ENCODE results near the gene PIK3C2A.
A peak's percentile ranks its signal among the peaks of the same experiment; 100 is the strongest.

PIK3C2A gene

DNA sequence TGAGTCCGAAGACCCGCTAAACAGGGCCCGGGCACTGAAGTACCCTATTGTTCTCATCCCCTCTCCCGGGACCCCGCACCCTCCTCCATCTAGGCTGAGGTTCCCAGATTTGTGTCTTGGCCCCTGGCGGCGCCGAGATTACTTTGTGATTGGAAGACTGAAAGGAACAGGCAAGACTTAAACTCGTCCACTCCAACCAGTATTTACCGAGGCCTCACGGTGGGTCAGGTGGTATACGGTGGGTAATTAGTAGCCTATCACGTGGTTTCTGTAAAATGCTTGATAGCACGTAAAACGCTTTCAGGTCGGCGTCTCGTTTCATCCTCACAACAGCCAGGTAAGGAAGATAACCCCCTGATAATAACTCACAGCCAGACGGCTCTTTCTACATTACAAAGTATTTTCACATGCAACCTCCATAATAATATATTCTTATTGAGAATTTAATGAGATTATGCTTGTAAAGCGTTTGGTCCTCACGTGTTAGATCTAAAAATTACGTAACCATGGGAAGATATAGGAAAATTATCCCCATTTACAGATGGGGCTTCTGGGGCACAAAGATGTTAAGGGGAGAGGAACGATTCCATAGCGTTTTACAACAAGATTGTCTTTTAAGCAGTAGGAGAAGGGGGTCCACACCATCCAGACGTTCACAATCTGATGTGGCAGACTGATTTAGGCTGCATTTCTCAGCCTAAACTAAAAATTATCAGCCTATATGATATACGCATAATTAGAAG lies 642 bp upstream of the PIK3C2A start:
- H3K9ac ChIP-seq (ENCODE audit: low read length) = peak overlapping the region; percentile 76
- no peaks in the 10 kb centered on the region for H3K9me3 ChIP-seq (ENCODE audit: control insufficient read depth, low read length)
- H3K4me3 ChIP-seq (ENCODE audit: low read length) = peak overlapping the region; percentile 81
- no peaks in the 10 kb centered on the region for H3K36me3 ChIP-seq (ENCODE audit: control insufficient read depth, insufficient read depth, low read length)
- H3K4me1 ChIP-seq (ENCODE audit: control insufficient read depth, insufficient read depth, low read length) = peaks cover 12% of the 10 kb centered on the region
- no peaks in the 10 kb centered on the region for H3K27me3 ChIP-seq (ENCODE audit: control insufficient read depth, insufficient read depth, low read length)

DNA sequence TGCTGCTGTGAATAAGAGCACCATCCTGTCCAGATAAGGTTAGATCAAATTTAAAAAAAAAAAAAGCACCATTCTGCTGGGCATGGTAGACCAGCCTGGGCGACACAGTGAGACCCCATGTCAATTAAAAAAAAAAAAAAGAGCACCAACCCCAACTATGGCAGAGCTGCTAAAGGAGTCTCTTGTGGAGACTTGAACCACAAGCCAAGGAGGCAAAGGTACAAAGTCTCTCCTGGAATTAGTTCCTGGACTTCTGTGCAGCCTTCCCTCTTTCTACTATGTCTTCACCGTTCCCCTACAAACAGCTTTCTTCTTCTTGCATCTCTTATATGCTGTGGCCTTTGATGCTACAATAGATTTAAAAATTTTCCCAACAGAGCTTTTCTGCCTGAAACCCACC lies 1.3 kb downstream of the PIK3C2A start:
- H3K9ac ChIP-seq (ENCODE audit: low read length) = peak overlapping the region; percentile 76
- no peaks in the 10 kb centered on the region for H3K27me3 ChIP-seq (ENCODE audit: control insufficient read depth, insufficient read depth, low read length)
- H3K36me3 ChIP-seq (ENCODE audit: control insufficient read depth, insufficient read depth, low read length) = no peaks in the 10 kb centered on the region
- peak overlapping the region; percentile 81 for H3K4me3 ChIP-seq (ENCODE audit: low read length)
- peaks cover 12% of the 10 kb centered on the region for H3K4me1 ChIP-seq (ENCODE audit: control insufficient read depth, insufficient read depth, low read length)
- no peaks in the 10 kb centered on the region for H3K9me3 ChIP-seq (ENCODE audit: control insufficient read depth, low read length)

DNA sequence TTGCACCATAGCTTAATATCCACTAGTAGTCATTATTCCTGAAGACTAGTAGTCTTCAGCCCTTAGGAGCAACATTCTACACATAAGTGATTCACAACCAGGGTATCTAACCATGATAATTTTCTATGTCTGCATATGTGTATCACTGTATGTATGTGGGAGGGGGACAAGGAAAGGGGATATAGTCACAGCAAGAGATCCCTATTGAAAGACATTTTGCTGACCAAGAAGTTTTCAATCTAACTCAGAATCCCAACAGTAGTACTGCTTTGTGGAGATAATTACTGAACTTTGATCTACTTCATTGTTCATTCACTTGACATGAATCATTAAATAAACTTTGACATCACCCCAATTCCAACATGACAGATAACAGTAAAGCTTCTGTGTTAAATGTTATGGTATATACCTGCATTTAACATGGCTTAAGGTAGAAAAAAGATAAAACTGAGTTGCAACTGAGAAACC lies 10.3 kb downstream of the PIK3C2A start:
- H3K4me1 ChIP-seq (ENCODE audit: control insufficient read depth, insufficient read depth, low read length) = peaks cover 9% of the 10 kb centered on the region
- H3K9me3 ChIP-seq (ENCODE audit: control insufficient read depth, low read length) = no peaks in the 10 kb centered on the region
- H3K9ac ChIP-seq (ENCODE audit: low read length) = no peak overlapping the region
- no peaks in the 10 kb centered on the region for H3K36me3 ChIP-seq (ENCODE audit: control insufficient read depth, insufficient read depth, low read length)
- H3K27me3 ChIP-seq (ENCODE audit: control insufficient read depth, insufficient read depth, low read length) = no peaks in the 10 kb centered on the region
- H3K4me3 ChIP-seq (ENCODE audit: low read length) = no peak overlapping the region

DNA sequence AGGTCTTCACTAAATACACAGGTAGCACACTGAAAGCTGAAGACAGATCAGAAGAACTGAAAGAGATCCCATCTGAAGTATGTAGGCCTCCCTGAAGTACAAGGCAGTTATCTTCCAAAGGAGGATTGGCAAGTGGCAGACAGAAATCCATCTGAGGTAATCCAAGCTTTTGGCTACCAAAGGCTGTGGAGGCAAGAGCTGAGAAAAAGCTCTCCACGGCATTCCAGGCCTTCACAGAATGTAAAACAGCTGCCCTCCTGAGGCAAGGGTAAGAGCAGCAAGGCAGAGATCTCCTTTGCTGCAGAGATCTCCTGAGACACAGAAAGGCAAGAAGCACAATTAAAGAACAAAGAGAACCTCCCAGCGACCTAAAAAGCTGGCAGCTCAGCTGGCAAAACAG lies 19.1 kb downstream of the PIK3C2A start:
- Histone ChIP-seq H3K9me3 (ENCODE audit: control insufficient read depth, low read length) (no peaks in the 10 kb centered on the region), H3K27me3 (ENCODE audit: control insufficient read depth, insufficient read depth, low read length) (no peaks in the 10 kb centered on the region), H3K36me3 (ENCODE audit: control insufficient read depth, insufficient read depth, low read length) (no peaks in the 10 kb centered on the region), H3K4me3 (ENCODE audit: low read length) (no peak overlapping the region), H3K4me1 (ENCODE audit: control insufficient read depth, insufficient read depth, low read length) (no peaks in the 10 kb centered on the region), H3K9ac (ENCODE audit: low read length) (no peak overlapping the region)

DNA sequence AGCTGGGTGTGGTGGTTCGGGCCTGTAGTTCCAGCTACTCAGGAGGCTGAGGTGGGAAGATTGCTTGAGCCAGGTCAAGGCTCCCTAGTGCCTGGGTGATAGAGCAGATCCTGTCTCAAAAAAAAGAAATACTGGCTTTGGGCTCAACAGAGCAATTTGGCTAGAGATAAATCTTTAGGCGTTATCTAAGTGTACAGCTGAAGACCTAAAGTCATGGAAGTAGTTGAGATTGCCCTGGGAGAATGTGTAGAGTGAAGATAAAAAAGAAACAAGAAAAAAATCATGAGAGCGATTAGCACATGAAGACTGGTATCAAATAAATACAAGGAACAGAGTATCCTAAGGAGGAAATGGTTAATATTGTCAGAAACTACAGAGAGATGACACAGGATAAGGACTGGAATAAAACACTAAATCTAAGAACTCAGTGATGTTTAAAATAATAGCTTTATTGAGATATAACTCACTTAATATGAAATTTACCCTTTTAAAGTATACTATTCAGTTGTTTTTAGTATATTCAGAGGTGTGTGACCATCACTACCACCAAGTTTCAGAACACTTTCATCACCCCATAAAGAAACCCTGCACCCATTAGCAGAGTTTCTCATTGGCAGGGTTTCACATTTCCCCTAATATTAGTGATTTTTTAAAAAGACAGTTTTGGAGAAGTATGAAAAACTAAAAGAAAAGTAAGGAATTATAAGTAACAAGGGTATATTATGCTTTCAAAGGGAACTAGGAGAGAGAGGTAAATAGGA lies 20.7 kb downstream of the PIK3C2A start:
- Histone ChIP-seq H3K4me3 (ENCODE audit: low read length) (no peak overlapping the region), H3K9me3 (ENCODE audit: control insufficient read depth, low read length) (no peaks in the 10 kb centered on the region), H3K4me1 (ENCODE audit: control insufficient read depth, insufficient read depth, low read length) (no peaks in the 10 kb centered on the region), H3K9ac (ENCODE audit: low read length) (no peak overlapping the region), H3K27me3 (ENCODE audit: control insufficient read depth, insufficient read depth, low read length) (no peaks in the 10 kb centered on the region), H3K36me3 (ENCODE audit: control insufficient read depth, insufficient read depth, low read length) (no peaks in the 10 kb centered on the region)

DNA sequence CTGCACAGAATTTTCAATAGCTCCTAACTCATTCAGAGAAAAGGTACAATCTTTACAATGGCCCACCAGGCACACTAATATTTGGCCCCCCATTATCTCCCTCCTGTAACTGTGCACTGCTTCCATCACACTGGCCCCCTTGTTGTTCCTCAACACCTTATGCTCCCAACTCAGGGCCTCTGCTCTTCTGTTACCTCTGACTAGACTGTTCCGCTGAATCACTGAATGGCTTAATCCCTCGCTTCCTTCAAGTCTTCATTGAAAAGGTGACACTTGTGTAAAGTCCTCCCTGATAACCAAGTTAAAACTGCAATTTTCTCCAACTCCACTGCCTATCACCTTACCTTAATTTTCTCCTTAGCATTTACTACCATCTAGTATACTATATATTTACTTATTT lies 21.8 kb downstream of the PIK3C2A start:
- no peaks in the 10 kb centered on the region for H3K9me3 ChIP-seq (ENCODE audit: control insufficient read depth, low read length)
- H3K4me1 ChIP-seq (ENCODE audit: control insufficient read depth, insufficient read depth, low read length) = no peaks in the 10 kb centered on the region
- H3K36me3 ChIP-seq (ENCODE audit: control insufficient read depth, insufficient read depth, low read length) = no peaks in the 10 kb centered on the region
- H3K27me3 ChIP-seq (ENCODE audit: control insufficient read depth, insufficient read depth, low read length) = no peaks in the 10 kb centered on the region
- no peak overlapping the region for H3K9ac ChIP-seq (ENCODE audit: low read length)
- no peak overlapping the region for H3K4me3 ChIP-seq (ENCODE audit: low read length)

DNA sequence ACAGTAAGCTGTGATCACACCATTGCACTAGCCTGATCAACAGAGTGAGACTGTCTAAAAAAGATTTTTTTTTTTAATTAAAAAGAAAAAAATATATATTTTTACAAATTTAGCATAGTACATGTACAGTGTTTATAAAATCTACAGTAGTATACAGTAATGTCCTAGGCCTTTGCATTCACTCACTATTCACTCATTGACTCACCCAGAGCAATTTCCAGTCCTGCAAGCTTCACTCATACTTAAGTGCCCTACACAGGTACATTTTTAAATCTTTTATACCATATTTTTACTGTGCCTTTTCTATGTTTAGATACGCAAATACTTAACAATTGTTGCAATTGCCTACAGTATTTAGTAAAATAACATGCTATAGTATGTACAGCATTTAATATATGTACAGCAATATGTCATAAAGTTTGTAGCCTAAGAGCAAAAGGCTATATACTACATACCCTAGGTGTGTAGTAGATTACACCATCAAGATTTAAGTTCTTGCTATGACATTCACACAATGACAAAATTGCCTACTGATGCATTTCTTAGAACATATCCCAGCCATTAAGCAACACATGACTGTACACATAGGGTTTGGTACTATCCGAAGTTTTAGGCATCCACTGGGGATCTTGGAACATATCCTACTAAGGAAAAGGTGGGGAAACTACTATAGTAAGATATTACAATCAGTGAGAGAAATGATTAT lies 22.8 kb downstream of the PIK3C2A start:
- H3K4me3 ChIP-seq (ENCODE audit: low read length) = no peak overlapping the region

DNA sequence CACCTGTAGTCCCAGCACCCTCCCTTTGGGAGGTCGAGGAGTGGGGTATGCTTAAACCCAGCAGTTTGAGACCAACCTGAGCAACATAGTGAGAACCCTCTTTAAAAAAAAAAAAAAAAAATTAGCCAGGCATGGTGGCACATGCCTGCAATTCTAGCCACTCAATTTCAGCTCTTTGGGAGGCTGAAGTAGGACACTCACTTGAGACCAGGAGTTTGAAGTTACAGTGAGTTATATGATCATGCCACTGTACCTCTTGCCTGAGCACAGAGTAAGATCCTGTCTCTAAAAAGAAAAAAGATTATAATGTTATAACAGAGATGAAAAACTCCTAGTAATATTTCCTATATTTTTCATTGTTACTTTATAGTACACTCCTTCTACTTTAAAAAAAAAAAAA lies 23.9 kb downstream of the PIK3C2A start:
- no peak overlapping the region for H3K9ac ChIP-seq (ENCODE audit: low read length)
- no peaks in the 10 kb centered on the region for H3K36me3 ChIP-seq (ENCODE audit: control insufficient read depth, insufficient read depth, low read length)
- H3K9me3 ChIP-seq (ENCODE audit: control insufficient read depth, low read length) = no peaks in the 10 kb centered on the region
- H3K4me1 ChIP-seq (ENCODE audit: control insufficient read depth, insufficient read depth, low read length) = no peaks in the 10 kb centered on the region
- no peak overlapping the region for H3K4me3 ChIP-seq (ENCODE audit: low read length)
- H3K27me3 ChIP-seq (ENCODE audit: control insufficient read depth, insufficient read depth, low read length) = no peaks in the 10 kb centered on the region

More for the DNA sequence above, 22.8 kb downstream of the PIK3C2A start:
- no peaks in the 10 kb centered on the region for H3K4me1 ChIP-seq (ENCODE audit: control insufficient read depth, insufficient read depth, low read length)
- no peaks in the 10 kb centered on the region for H3K9me3 ChIP-seq (ENCODE audit: control insufficient read depth, low read length)
- H3K36me3 ChIP-seq (ENCODE audit: control insufficient read depth, insufficient read depth, low read length) = no peaks in the 10 kb centered on the region
- no peaks in the 10 kb centered on the region for H3K27me3 ChIP-seq (ENCODE audit: control insufficient read depth, insufficient read depth, low read length)
- H3K9ac ChIP-seq (ENCODE audit: low read length) = no peak overlapping the region

DNA sequence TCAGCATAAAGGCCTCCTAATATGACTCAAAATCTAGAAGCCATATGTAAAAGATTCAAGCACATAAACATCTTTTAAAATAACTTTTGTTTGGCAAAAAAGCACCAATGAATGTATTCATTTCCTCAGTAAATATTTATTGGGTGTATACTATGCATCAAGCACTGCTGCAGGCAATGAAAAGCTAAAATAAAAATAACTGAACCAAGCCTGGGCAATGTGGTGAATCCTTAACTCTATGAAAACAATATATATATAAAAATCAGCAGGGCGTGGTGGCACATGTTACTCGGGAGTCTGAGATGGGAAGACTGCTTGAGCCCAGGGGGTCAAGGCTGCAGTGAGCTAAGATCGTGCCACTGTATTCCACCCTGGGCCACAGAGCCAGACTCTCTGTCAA lies 27.8 kb downstream of the PIK3C2A start:
- H3K36me3 ChIP-seq (ENCODE audit: control insufficient read depth, insufficient read depth, low read length) = no peaks in the 10 kb centered on the region
- H3K4me3 ChIP-seq (ENCODE audit: low read length) = no peak overlapping the region
- H3K9me3 ChIP-seq (ENCODE audit: control insufficient read depth, low read length) = no peaks in the 10 kb centered on the region
- no peaks in the 10 kb centered on the region for H3K27me3 ChIP-seq (ENCODE audit: control insufficient read depth, insufficient read depth, low read length)
- no peaks in the 10 kb centered on the region for H3K4me1 ChIP-seq (ENCODE audit: control insufficient read depth, insufficient read depth, low read length)
- no peak overlapping the region for H3K9ac ChIP-seq (ENCODE audit: low read length)

DNA sequence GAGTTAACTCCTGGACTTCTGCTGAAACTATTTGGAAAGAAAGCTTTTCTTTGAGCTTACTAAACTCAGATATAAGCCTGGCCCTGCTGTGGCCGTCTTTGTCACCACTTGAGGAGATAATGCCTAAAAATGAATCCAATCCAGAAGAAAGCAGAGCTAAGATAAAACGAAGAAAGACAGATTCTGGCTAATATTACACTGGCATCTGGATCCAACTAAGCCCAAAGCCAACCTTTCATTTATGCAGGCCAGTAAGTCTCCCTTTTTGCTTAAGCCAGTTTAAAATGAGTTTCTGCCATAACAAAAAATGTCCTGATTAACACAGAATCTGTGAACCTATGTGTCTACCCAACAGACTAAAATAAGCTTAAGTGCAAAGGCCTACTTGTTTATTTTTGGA lies 34.5 kb downstream of the PIK3C2A start:
- Histone ChIP-seq H3K36me3 (ENCODE audit: control insufficient read depth, insufficient read depth, low read length) (no peaks in the 10 kb centered on the region), H3K4me3 (ENCODE audit: low read length) (no peak overlapping the region), H3K4me1 (ENCODE audit: control insufficient read depth, insufficient read depth, low read length) (peaks cover 4% of the 10 kb centered on the region), H3K27me3 (ENCODE audit: control insufficient read depth, insufficient read depth, low read length) (no peaks in the 10 kb centered on the region), H3K9me3 (ENCODE audit: control insufficient read depth, low read length) (no peaks in the 10 kb centered on the region), H3K9ac (ENCODE audit: low read length) (no peak overlapping the region)

DNA sequence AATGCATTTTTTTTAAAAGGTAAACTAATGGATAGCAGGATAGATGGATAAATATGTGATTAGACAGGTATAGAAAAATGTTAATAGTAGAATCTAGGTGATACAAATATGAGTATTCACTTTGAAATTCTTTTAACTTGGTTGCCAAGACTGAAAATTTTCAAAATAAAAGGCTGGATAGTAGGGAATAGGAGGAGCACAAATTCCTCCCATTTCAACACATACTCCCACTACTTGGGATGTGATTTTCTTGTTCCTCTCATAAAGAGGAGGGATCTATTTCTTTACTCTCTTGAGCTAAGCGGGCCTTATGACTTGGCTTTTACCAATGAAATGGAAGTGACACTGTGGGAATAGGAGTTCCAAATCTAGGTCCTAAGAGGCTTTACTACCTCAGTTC lies 35.9 kb downstream of the PIK3C2A start:
- no peaks in the 10 kb centered on the region for H3K27me3 ChIP-seq (ENCODE audit: control insufficient read depth, insufficient read depth, low read length)
- H3K4me1 ChIP-seq (ENCODE audit: control insufficient read depth, insufficient read depth, low read length) = peaks cover 4% of the 10 kb centered on the region
- H3K9me3 ChIP-seq (ENCODE audit: control insufficient read depth, low read length) = no peaks in the 10 kb centered on the region

DNA sequence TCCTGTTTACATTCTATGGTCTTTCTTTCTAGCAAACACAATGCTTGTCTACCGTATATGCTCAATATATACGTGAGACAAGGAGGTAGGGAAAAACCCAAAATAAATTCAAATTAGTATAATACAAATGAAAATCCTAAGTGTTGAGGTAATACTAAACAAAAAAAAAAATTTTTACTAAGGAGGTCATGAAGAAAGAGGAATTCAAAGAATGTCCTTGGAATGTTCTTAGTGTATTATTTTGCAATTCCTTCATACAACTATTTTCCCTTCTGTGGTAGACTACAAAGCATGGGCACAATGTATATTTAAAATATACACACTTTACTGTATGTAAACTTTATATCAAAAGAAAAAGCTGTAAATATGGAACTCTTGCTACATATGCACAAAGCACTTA lies 36.4 kb downstream of the PIK3C2A start:
- no peaks in the 10 kb centered on the region for H3K36me3 ChIP-seq (ENCODE audit: control insufficient read depth, insufficient read depth, low read length)
- no peak overlapping the region for H3K9ac ChIP-seq (ENCODE audit: low read length)

More for the DNA sequence above, 35.9 kb downstream of the PIK3C2A start:
- Histone ChIP-seq H3K9ac (ENCODE audit: low read length) (no peak overlapping the region), H3K36me3 (ENCODE audit: control insufficient read depth, insufficient read depth, low read length) (no peaks in the 10 kb centered on the region), H3K4me3 (ENCODE audit: low read length) (no peak overlapping the region)

More for the DNA sequence above, 36.4 kb downstream of the PIK3C2A start:
- H3K4me1 ChIP-seq (ENCODE audit: control insufficient read depth, insufficient read depth, low read length) = peaks cover 4% of the 10 kb centered on the region
- H3K9me3 ChIP-seq (ENCODE audit: control insufficient read depth, low read length) = no peaks in the 10 kb centered on the region
- H3K4me3 ChIP-seq (ENCODE audit: low read length) = no peak overlapping the region
- no peaks in the 10 kb centered on the region for H3K27me3 ChIP-seq (ENCODE audit: control insufficient read depth, insufficient read depth, low read length)
